Liver (tissue), 9 donors: ENCODE results near the gene KATNIP. TPM values are rescaled to one million over a fixed set of nuclear protein-coding genes. Genes with fewer than 3 reads are reported as not detected.

Experiments
- DNase-seq: peaks from one replicate; pipeline ENCODE4 v3.0.0-alpha.2; 2017; ENCODE audit warnings: low spot score
- H3K27ac ChIP-seq, 2 donors: one replicate each; pipeline ENCODE4 v1.7.0; 2013; ENCODE audit warnings: inconsistent platforms in 2 of 2, low read length in 2 of 2, control low read depth in 1 of 2, low read depth in 1 of 2, mild to moderate bottlenecking in 1 of 2
- H3K27me3 ChIP-seq, 4 donors: one replicate each; pipeline versions ENCODE4 v1.6.1 to v1.7.0; 2013; ENCODE audit warnings: low read length in 3 of 4, inconsistent platforms in 1 of 4, mild to moderate bottlenecking in 1 of 4, moderate library complexity in 1 of 4; ENCODE audit not compliant: control insufficient read depth in 4 of 4, insufficient read depth in 4 of 4
- H3K36me3 ChIP-seq, 4 donors: one replicate each; pipeline versions ENCODE4 v1.6.1 to v1.7.0; 2013; ENCODE audit warnings: low read length in 3 of 4, mild to moderate bottlenecking in 3 of 4, low read depth in 1 of 4, moderate library complexity in 1 of 4; ENCODE audit not compliant: control insufficient read depth in 4 of 4, insufficient read depth in 3 of 4
- H3K4me1 ChIP-seq, 4 donors: one replicate each; pipeline versions ENCODE4 v1.6.1 to v1.7.0; 2013; ENCODE audit warnings: low read length in 3 of 4, mild to moderate bottlenecking in 3 of 4, moderate library complexity in 1 of 4; ENCODE audit not compliant: control insufficient read depth in 4 of 4, insufficient read depth in 4 of 4
- H3K4me3 ChIP-seq, 3 donors: one replicate each; pipeline versions ENCODE4 v1.6.1 to v1.7.0; 2013; ENCODE audit warnings: low read length in 3 of 3, control low read depth in 1 of 3, low read depth in 1 of 3, mild to moderate bottlenecking in 1 of 3
- H3K9ac ChIP-seq, 2 donors: one replicate each; pipeline ENCODE4 v1.7.0; 2013; ENCODE audit warnings: low read length in 2 of 2, mild to moderate bottlenecking in 2 of 2, moderate library complexity in 2 of 2, control low read depth in 1 of 2, low read depth in 1 of 2
- H3K9me3 ChIP-seq, 4 donors: one replicate each; pipeline versions ENCODE4 v1.6.1 to v1.7.0; 2013; ENCODE audit warnings: low read length in 3 of 4; ENCODE audit not compliant: control insufficient read depth in 4 of 4
- ATF3 ChIP-seq: IDR thresholded peaks from 2 replicates; pipeline ENCODE4 v1.6.1; 2016; ENCODE audit warnings: antibody characterized with exemption
- CTCF ChIP-seq: fragments of 150-350 bp; IDR thresholded peaks from 2 replicates; pipeline ENCODE4 v1.5.1; 2017; ENCODE audit warnings: improper control_type of control experiment, low read depth, low read length; ENCODE audit not compliant: missing input control
- EGR1 ChIP-seq, 2 donors: IDR thresholded peaks; 2 replicates each; pipeline ENCODE4 v1.6.1; 2016 to 2018; ENCODE audit warnings: antibody characterized with exemption in 2 of 2, low read depth in 2 of 2
- FOXA1 ChIP-seq: IDR thresholded peaks from 2 replicates; pipeline ENCODE4 v1.6.1; 2016; ENCODE audit warnings: antibody characterized with exemption
- FOXA2 ChIP-seq: IDR thresholded peaks from 2 replicates; pipeline ENCODE4 v1.6.1; 2016; ENCODE audit warnings: antibody characterized with exemption
- GABPA ChIP-seq, 2 donors: IDR thresholded peaks in 1 of 2; conservative IDR thresholded peaks in 1 of 2; 2 replicates each; pipeline ENCODE4 v1.6.1; 2016; ENCODE audit warnings: antibody characterized with exemption in 2 of 2, mild to moderate bottlenecking in 1 of 2, moderate library complexity in 1 of 2
- HNF4A ChIP-seq, 2 donors: conservative IDR thresholded peaks; 2 replicates each; pipeline ENCODE4 v1.6.1; 2016; ENCODE audit warnings: antibody characterized with exemption in 2 of 2, mild to moderate bottlenecking in 2 of 2
- HNF4G ChIP-seq: IDR thresholded peaks from 2 replicates; pipeline ENCODE4 v1.6.1; 2016; ENCODE audit warnings: antibody characterized with exemption
- JUND ChIP-seq, 2 donors: IDR thresholded peaks; 2 replicates each; pipeline ENCODE4 v1.6.1; 2016; ENCODE audit warnings: antibody characterized with exemption in 2 of 2
- NR2F2 ChIP-seq: IDR thresholded peaks from 2 replicates; pipeline ENCODE4 v1.6.1; 2016; ENCODE audit warnings: antibody characterized with exemption
- RAD21 ChIP-seq, 2 donors: IDR thresholded peaks; 2 replicates each; pipeline ENCODE4 v1.6.1; 2016; ENCODE audit warnings: antibody characterized with exemption in 2 of 2, mild to moderate bottlenecking in 2 of 2
- RXRA ChIP-seq, 2 donors: IDR thresholded peaks; 2 replicates each; pipeline ENCODE4 v1.6.1; 2017 to 2018; ENCODE audit warnings: antibody characterized with exemption in 2 of 2, mild to moderate bottlenecking in 1 of 2
- SP1 ChIP-seq: IDR thresholded peaks from 2 replicates; pipeline ENCODE4 v1.6.1; 2018; ENCODE audit warnings: antibody characterized with exemption, mild to moderate bottlenecking
- TAF1 ChIP-seq: conservative IDR thresholded peaks from 2 replicates; pipeline ENCODE4 v1.6.1; 2016; ENCODE audit warnings: antibody characterized with exemption, mild to moderate bottlenecking
- YY1 ChIP-seq: IDR thresholded peaks from 2 replicates; pipeline ENCODE4 v1.6.1; 2016; ENCODE audit warnings: antibody characterized with exemption, mild to moderate bottlenecking
- WGBS: extraction: QIAGEN DNeasy Blood & Tissue Kit; methylation state at CpG from one replicate; pipeline ENCODE4 v1.1.7; 2013; 5-methylcytosine and 5-hydroxymethylcytosine counted together
- polyA plus RNA-seq, 2 donors: library from polyadenylated mRNA; stranded (reverse) in 1 of 2; unstranded in 1 of 2; fragments of 200-250 nt in 1 of 2; fragments of >200 nt in 1 of 2; fragmentation: Nextera tagmentation in 1 of 2; extraction: Ambion mirVana in 1 of 2; gene quantifications; one replicate each; pipeline versions ENCODE4 v1.2.1 to v1.2.3, GENCODE V29; 2013 to 2015
- total RNA-seq, 2 donors: library from RNA; depleted of rRNA; stranded (reverse); fragments of >200 nt; gene quantifications; one replicate each; pipeline ENCODE4 v1.2.3, GENCODE V29; 2014
- TF ChIP-seq, protein P1 (sequence below): IDR thresholded peaks from 2 replicates; pipeline ENCODE4 v1.6.1; 2016; ENCODE audit warnings: antibody characterized with exemption
- TF ChIP-seq, protein P2 (sequence below): IDR thresholded peaks from 2 replicates; pipeline ENCODE4 v1.6.1; 2016; ENCODE audit warnings: antibody characterized with exemption, mild to moderate bottlenecking
- TF ChIP-seq, protein P3 (sequence below): IDR thresholded peaks from 2 replicates; pipeline ENCODE4 v1.6.1; 2016; ENCODE audit warnings: antibody characterized with exemption
- donor health status: healthy.
- donor health status: healthy.
- donor health status: healthy.
- donor health status: healthy.
- donor health status: healthy.

The KATNIP gene
- total and polyA plus RNA-seq, 4 donors, result 2.0 to 6.5 (median 4.5) TPM

DNA sequence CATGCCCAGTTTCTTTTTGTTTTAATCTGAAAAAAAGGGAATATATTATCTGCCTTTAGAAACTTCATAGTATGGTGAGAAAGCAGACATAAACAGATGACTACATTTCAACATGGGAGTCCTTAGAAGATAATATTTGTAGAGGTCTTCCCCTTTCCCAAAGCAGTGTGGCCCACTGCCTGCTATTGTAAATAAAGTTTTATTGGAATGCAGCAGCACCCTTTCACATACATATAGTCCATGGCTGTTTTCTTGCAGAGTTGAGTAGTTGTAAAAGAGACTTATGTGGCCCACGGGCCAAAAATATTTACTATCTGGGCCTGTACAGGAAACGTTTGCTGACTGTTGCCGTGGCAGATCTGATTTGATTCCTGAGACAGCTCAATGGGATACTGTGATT, 8.5 kb downstream of the KATNIP start:
- 84% methylated on average over 3 of the region's 3 CpGs for WGBS
- Histone ChIP-seq H3K9ac (no peak overlapping the region), H3K9me3 (no peaks in the 10 kb centered on the region), H3K4me3 (no peak overlapping the region), H3K27ac (no peak overlapping the region), H3K27me3 (no peaks in the 10 kb centered on the region), H3K4me1 (peaks cover 0 to 8% (median 0%) of the 10 kb centered on the region in 4 donors), H3K36me3 (peaks cover 0 to 1% (median 0%) of the 10 kb centered on the region in 4 donors)
- DNase-seq, result no peak
- TF ChIP-seq, protein P1, sequence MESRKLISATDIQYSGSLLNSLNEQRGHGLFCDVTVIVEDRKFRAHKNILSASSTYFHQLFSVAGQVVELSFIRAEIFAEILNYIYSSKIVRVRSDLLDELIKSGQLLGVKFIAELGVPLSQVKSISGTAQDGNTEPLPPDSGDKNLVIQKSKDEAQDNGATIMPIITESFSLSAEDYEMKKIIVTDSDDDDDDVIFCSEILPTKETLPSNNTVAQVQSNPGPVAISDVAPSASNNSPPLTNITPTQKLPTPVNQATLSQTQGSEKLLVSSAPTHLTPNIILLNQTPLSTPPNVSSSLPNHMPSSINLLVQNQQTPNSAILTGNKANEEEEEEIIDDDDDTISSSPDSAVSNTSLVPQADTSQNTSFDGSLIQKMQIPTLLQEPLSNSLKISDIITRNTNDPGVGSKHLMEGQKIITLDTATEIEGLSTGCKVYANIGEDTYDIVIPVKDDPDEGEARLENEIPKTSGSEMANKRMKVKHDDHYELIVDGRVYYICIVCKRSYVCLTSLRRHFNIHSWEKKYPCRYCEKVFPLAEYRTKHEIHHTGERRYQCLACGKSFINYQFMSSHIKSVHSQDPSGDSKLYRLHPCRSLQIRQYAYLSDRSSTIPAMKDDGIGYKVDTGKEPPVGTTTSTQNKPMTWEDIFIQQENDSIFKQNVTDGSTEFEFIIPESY, result no peak
- TF ChIP-seq HNF4G, result no peak
- no peak for TF ChIP-seq JUND (IDR thresholded peaks at IDR 0.05)
- no peak for TF ChIP-seq FOXA1
- TF ChIP-seq EGR1 (IDR thresholded peaks at IDR 0.05; ENCODE audit: low read depth in 2 of 2), result no peak
- no peak for TF ChIP-seq RXRA (IDR thresholded peaks at IDR 0.05)
- no peak for TF ChIP-seq ATF3
- no peak for TF ChIP-seq FOXA2
- TF ChIP-seq RAD21 (IDR thresholded peaks at IDR 0.05), result no peak
- no peak for TF ChIP-seq CTCF
- TF ChIP-seq TAF1, result no peak
- TF ChIP-seq, protein P2, sequence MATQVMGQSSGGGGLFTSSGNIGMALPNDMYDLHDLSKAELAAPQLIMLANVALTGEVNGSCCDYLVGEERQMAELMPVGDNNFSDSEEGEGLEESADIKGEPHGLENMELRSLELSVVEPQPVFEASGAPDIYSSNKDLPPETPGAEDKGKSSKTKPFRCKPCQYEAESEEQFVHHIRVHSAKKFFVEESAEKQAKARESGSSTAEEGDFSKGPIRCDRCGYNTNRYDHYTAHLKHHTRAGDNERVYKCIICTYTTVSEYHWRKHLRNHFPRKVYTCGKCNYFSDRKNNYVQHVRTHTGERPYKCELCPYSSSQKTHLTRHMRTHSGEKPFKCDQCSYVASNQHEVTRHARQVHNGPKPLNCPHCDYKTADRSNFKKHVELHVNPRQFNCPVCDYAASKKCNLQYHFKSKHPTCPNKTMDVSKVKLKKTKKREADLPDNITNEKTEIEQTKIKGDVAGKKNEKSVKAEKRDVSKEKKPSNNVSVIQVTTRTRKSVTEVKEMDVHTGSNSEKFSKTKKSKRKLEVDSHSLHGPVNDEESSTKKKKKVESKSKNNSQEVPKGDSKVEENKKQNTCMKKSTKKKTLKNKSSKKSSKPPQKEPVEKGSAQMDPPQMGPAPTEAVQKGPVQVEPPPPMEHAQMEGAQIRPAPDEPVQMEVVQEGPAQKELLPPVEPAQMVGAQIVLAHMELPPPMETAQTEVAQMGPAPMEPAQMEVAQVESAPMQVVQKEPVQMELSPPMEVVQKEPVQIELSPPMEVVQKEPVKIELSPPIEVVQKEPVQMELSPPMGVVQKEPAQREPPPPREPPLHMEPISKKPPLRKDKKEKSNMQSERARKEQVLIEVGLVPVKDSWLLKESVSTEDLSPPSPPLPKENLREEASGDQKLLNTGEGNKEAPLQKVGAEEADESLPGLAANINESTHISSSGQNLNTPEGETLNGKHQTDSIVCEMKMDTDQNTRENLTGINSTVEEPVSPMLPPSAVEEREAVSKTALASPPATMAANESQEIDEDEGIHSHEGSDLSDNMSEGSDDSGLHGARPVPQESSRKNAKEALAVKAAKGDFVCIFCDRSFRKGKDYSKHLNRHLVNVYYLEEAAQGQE, result no peak
- TF ChIP-seq GABPA (IDR thresholded peaks at IDR 0.05 in 1 of 2, conservative IDR thresholded peaks at IDR 0.05 in 1 of 2), result no peak
- TF ChIP-seq HNF4A (conservative IDR thresholded peaks at IDR 0.05), result no peak
- TF ChIP-seq SP1, result no peak
- TF ChIP-seq YY1, result no peak
- TF ChIP-seq, protein P3, sequence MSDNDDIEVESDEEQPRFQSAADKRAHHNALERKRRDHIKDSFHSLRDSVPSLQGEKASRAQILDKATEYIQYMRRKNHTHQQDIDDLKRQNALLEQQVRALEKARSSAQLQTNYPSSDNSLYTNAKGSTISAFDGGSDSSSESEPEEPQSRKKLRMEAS, result no peak
- no peak for TF ChIP-seq NR2F2
